HG03378 (cell line): ENCODE measurements around the gene PNMA6A.
"Not testable (repeated sequence)": the region's sequence is repeated elsewhere in the genome, so short reads cannot be mapped to it uniquely, and the experiment has no call there.

Source experiments
- ATAC-seq: cut with Tn5 transposase; IDR thresholded peaks from one replicate; pipeline ENCODE4 v1.9.1; 2021; ENCODE audit warnings: mild to moderate bottlenecking, moderate library complexity; ENCODE audit not compliant: unreplicated experiment

The PNMA6A gene

GRCh38 chrX:153071909-153072583 lies at the start of gene PNMA6A:
Gene PNMA6A, plus strand, starts transcription at chrX:153072454. Its CDS starts 609 bp downstream, at chrX:153073063.
- ATAC-seq, result not testable (repeated sequence)

GRCh38 chrX:153026501-153026900 lies 45.8 kb upstream of the PNMA6A start:
- not testable (repeated sequence) for ATAC-seq

DNA sequence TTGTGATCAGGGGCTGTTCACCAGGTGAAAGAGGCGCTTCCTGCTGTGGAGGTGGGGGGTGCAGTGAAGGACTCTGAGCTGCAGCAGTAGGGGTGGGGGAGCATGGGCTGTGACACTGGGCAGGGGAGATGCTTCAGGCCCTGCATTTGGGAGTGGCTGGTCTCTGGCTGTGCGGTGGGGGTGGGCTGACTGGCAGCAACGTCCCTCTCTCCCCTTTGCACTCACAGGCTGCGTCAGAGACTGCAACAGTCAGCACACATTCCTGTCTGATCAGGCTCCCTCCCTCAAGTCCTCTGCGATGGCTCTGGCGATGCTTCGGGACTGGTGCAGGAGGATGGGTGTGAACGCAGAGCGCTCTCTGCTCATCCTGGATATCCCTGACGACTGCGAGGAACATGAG lies 43.8 kb upstream of the PNMA6A start:
- ATAC-seq, result not testable (repeated sequence)

- no peak for ATAC-seq
Measured at GRCh38 chrX:153029162-153029561, 43.1 kb upstream of the PNMA6A start.

DNA sequence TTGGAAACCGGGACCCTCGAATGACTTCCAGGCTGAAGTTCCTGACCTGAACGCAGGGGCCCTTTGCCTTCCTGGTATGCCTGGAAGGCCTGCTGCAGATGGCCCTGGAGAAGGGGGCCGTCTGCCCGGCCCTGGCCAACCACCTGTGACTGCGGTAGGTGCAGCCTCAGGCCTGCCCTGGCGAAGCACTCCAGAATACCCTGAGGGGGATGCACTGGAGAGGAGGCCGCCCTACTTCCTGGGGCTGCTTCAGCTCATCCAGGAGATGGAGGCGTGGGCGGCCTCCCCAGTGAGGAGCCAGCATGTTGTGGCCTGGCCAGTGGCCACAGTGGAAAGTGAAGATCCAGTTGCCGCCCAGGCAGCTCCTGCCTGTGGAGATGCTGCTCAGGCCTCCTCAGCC lies 42.4 kb upstream of the PNMA6A start:
- no peak for ATAC-seq

- ATAC-seq, result no peak
Measured at GRCh38 chrX:153030801-153031200, 41.5 kb upstream of the PNMA6A start.

- peak; percentile 66 for ATAC-seq
Measured at GRCh38 chrX:153032397-153033118, 39.7 kb upstream of the PNMA6A start.

GRCh38 chrX:153049093-153049492 lies 23.2 kb upstream of the PNMA6A start:
- ATAC-seq, result no peak

DNA sequence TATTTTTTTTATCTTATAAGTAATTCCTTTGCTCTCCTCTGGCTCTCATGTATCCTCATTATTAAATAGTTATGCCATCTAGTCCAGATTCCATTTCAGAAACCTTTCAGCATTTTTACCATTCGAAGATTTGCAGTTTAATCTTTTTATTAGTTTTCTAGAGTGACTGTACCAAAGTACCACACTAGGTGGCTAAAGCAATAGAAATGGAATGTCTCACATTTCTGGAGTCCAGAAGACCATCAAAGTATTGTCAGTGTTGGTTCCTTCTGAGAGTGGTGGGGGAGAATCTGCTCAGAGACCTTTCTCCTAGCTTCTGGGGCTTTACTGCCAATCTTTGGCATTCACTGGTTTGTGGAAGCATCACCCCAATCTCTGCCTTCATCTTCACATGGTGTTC lies 19.7 kb upstream of the PNMA6A start:
- no peak for ATAC-seq

DNA sequence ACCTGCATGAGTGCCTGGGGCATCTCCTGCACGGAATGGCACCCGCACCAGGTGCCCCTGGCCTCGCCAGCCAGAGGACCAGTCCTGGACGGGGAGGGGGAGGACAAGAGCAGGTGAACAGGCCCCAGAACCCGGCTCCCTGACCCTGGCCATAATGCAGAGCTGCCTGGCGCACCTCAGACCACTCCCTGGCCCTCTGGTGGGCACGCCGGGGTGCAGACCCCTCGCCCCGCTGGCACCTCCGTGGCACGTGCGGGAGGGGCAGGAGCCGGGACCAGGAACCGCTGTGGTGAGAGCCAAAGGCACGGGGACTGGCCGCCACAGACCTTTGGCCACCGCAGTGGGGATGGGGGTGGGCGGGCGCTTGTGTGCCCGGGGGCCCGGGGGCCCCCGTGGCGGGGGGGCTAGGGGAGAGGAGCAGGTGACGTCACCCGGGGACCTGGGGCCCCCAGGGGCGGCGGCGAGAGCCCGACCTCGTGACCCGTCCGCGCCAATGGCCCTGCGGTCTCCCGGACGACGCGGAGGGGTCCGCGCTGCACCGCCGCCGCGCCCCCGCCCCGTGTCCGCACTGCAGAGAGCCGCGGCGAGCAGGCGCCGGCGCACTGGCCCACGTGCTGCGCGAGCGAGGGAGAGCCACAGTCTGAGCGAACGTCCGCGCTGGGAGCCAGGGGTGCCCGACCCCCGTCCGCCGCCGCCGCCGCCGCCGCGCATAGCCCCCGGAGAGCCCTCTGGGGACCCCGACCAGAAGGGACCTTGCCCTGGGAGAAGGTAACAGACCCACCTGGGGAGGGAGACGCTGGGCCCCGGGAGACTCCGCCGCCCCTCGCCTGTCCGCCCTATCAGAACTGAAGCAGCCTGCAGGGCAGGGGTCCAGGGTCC lies 16.1 kb upstream of the PNMA6A start, which contains the start of gene PNMA3:
Gene PNMA3 (plus strand): TSS at position 600 of the 879 bp plus-strand sequence. CDS start 586 bp downstream, outside the sequence.
- ATAC-seq, result no peak

DNA sequence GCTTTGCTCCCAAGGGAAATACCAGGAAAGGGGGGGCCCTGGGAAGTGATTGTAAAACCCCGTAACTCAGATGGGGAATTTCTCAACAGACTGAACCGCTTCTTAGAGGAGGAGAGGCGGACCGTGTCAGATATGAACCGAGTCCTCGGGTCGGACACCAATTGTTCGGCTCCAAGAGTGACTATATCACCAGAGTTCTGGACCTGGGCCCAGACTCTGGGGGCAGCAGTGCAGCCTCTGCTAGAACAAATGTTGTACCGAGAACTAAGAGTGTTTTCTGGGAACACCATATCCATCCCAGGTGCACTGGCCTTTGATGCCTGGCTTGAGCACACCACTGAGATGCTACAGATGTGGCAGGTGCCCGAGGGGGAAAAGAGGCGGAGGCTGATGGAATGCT lies 15.0 kb upstream of the PNMA6A start:
- no peak for ATAC-seq

DNA sequence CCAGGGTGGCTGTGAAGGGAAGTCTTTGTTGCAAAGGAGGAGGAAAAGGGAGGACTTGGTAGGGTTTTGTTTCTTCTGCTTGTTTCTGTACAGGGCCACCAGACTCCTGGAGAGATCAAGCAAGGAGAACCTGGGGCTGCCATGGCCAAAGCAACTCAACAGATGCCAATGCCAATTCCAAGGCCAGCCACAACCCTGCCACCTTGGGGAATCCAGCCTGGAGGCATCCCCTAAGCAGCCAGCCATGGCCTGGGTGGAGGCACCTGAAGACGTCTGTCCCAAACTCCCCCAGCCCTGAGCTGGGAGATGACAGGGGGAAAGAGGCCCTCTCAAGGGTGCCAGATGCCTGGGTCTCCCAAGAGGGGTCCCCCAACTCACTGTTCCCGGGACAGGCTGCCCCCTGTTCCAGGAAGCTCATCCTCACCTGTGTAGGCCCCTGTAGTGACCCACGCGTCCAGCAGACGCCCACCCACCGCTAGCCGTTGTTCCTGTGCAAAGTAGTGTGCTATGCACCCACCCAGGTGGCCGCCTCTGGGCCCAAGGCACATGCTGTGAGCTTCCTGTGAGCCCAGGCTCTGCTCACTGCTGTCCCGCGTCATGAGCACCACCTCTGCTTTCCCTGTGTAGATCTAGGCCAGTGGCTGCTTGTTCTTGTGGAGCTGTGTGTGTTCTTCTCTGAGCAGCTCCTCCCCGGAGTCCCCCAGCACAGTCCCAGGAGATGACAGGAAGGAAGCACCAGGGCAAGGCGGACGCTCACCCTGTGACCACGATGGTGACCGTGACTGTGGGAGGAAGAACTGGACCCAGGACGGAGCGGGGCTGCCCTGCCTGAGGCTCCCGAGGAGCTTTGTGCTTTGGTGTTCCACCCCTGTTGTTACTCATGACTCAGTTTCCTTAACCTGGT lies 12.8 kb upstream of the PNMA6A start:
- no peak for ATAC-seq

- ATAC-seq, result no peak
Measured at GRCh38 chrX:153060095-153060445, 12.2 kb upstream of the PNMA6A start.

DNA sequence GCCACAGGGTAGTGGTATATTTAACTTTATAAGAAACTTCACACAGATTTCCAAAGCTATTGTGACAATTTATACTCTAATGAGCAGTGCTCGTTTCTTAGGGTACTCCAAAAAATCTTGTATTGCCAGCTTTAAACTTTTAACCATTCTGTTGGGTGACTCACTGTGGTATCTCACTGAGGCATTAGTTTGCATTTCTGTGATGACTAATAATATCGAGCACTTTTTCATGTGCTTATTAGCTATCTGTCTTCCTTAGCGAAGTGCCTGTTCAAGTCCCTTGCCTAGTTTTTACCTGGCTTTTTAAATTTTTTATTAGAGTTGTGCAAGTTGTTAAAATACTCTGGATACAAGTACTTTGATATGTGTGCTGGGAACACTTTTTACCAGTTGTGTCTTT lies 10.5 kb upstream of the PNMA6A start:
- no peak for ATAC-seq

DNA sequence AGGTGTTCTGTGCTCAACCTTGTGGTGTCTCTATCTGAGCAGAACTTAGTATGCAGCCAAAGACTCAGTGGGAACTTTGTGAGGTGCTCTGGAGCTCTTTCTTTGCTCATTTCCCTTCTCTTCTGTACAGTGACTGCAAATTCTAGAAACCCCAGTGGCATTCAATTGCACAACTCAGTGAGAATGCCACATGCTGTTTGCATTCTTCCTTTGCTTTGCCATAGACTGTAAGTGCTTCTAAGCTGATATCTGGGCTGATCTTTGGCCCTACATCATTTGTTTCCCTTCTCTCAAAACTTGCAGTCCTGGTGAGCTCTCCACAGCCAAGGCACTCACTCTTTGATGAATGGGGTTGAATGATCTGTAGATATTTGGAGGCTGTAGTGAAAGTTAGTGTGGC lies 8.9 kb upstream of the PNMA6A start:
- no peak for ATAC-seq

DNA sequence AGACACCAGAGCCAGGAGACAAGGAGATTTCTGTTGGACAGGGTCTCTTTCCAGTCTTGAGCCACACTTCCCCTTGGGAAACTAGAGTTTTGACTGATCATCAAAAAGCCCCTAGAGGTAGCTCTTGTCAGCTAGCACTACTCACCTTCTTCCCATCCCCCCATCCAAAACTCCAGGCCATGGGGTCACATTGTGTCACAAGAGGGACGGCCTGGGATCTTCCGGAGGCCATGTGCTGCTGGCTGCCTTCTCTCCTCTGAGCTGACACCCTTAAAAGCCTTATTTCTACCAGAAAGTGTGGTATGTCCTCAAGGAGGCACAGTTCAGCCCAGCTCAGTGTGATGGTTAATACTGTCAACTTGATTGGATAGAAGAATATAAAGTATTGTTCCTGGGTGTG lies 8.2 kb upstream of the PNMA6A start:
- no peak for ATAC-seq

DNA sequence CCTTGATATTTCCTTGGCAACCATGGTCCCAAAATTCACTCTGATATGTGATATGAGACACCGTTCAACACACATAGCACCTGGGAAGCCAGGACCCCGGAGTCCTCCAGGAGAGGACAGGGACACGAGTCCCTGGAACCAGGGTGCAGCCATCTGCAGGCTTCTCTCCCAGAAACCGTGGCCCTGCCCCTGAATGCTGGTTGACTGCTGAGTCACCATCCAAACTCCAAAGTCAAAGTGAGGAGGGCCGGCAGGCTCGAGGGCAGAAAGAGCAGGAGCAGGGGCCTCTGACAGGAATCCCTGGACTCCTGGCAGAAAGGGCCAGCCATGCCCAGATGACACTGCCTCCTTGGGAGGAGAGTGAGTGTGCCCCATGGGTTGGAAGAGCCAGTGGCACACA lies 6.9 kb upstream of the PNMA6A start:
- no peak for ATAC-seq

GRCh38 chrX:153066402-153066801 lies 5.9 kb upstream of the PNMA6A start:
- not testable (repeated sequence) for ATAC-seq

- ATAC-seq, result not testable (repeated sequence)
Measured at GRCh38 chrX:153073331-153073730, 1.1 kb downstream of the PNMA6A start.

GRCh38 chrX:153074262-153074899 lies 2.1 kb downstream of the PNMA6A start:
- ATAC-seq, result no peak
